NT2/D1 (cell line): ENCODE data around the gene SEC31B.

Experiments
- DNase-seq: peaks from one replicate; pipeline ENCODE4 v3.0.0-alpha.2; 2011; ENCODE audit warnings: low read depth, low spot score
- H3K27me3 ChIP-seq: 2 replicates; pipeline ENCODE4 v1.6.0; 2011; ENCODE audit warnings: mild to moderate bottlenecking; ENCODE audit not compliant: insufficient read length, insufficient read depth
- H3K36me3 ChIP-seq: 2 replicates; pipeline ENCODE4 v1.6.1; 2011; ENCODE audit warnings: mild to moderate bottlenecking, low read length, mixed read lengths; ENCODE audit not compliant: insufficient read depth, insufficient read length
- H3K4me1 ChIP-seq: 2 replicates; pipeline ENCODE4 v1.5.1; 2011; ENCODE audit not compliant: insufficient read depth, insufficient read length
- H3K4me3 ChIP-seq: 2 replicates; pipeline ENCODE4 v1.5.1; 2011; ENCODE audit warnings: low read depth; ENCODE audit not compliant: insufficient read length
- H3K9ac ChIP-seq: 2 replicates; pipeline ENCODE4 v1.6.0; 2011; ENCODE audit warnings: low read depth; ENCODE audit not compliant: insufficient read length
- H3K9me3 ChIP-seq: 2 replicates; pipeline ENCODE4 v1.5.1; 2011; ENCODE audit warnings: mild to moderate bottlenecking, low read length; ENCODE audit not compliant: insufficient read depth
- SUZ12 ChIP-seq: IDR thresholded peaks from 2 replicates; pipeline ENCODE4 v1.6.1; 2011; ENCODE audit not compliant: insufficient read length, insufficient read depth; ENCODE audit errors: extremely low read depth
- YY1 ChIP-seq: IDR thresholded peaks from 2 replicates; pipeline ENCODE4 v1.6.1; 2011; ENCODE audit not compliant: insufficient read length, insufficient read depth
- ZNF274 ChIP-seq: IDR thresholded peaks from 2 replicates; pipeline ENCODE4 v1.6.1; 2011; ENCODE audit warnings: mild to moderate bottlenecking, low read depth, low read length

Gene SEC31B

DNA sequence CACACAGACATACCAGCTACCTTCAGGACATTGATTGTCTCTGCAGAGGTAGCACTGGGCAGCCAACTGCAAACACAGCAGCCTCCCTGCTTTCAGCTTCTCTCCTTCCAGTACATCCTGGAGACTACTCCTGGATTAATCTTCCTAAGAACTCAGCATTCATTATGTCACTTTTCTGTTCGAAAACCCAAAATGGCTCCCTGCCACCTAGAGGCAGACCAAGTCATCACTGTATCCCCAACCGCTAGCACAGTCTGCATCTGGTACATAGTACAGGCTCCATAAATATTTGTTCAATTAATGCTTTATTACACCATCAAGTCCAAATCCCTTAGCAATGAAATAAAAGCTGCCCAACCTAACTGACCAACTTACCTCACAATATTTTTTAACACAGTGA, 5.0 kb upstream of the SEC31B start:
- TF ChIP-seq YY1: no peak
- no peak for TF ChIP-seq SUZ12
- no peak for TF ChIP-seq ZNF274
- Histone ChIP-seq H3K4me1 (no peaks in the 10 kb centered on the region), H3K9me3 (no peaks in the 10 kb centered on the region), H3K4me3 (no peak overlapping the region), H3K27me3 (peaks cover 12% of the 10 kb centered on the region), H3K36me3 (peaks cover 61% of the 10 kb centered on the region), H3K9ac (no peak overlapping the region)
- DNase-seq: no peak

DNA sequence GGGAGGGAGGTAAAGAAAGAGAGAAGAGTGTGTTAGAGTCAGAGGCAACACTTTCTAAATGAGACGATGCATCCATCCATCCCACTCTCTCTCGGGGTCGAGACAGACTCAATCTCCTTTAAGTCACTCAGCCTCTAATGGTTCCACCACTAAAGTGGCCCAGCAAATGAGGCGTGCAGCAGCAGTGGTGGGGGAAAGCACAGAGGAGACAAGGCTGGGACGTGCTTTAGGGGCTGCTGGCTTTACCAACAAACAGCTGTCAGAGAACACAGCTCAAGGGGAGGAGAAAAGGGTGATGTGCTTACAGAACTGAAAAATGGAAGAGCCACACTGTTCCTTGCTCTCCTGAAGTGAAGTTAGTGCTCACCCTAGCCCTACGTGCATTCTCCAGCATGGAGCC, 4.5 kb upstream of the SEC31B start:
- no peaks in the 10 kb centered on the region for H3K4me1 ChIP-seq
- no peak for DNase-seq
- H3K36me3 ChIP-seq: peaks cover 61% of the 10 kb centered on the region
- H3K9me3 ChIP-seq: no peaks in the 10 kb centered on the region
- peaks cover 17% of the 10 kb centered on the region for H3K27me3 ChIP-seq
- H3K4me3 ChIP-seq: no peak overlapping the region
- no peak for TF ChIP-seq SUZ12
- TF ChIP-seq YY1: no peak
- TF ChIP-seq ZNF274: no peak
- no peak overlapping the region for H3K9ac ChIP-seq

DNA sequence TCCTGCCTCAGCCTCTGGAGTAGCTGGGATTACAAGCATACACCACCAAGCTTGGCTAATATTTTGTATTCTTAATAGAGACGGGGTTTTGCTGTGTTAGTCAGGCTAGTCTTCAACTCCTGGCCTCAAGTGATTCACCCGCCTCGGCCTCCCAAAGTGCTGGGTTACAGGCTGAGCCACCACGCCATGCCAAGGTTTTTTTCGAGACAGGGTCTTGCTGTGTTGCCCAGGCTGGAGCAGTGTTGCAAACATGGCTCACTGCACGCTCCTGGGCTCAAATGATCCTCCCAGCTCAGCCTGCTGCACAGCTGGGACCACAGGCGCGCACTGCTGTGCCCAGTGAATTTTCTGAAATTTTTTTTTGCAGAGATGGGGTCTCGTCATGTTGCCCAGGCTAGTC, 3.3 kb upstream of the SEC31B start:
- Histone ChIP-seq H3K4me3 (no peak overlapping the region), H3K36me3 (peaks cover 53% of the 10 kb centered on the region), H3K9me3 (no peaks in the 10 kb centered on the region), H3K9ac (no peak overlapping the region), H3K4me1 (no peaks in the 10 kb centered on the region), H3K27me3 (peaks cover 20% of the 10 kb centered on the region)
- no peak for TF ChIP-seq SUZ12
- no peak for TF ChIP-seq YY1
- no peak for TF ChIP-seq ZNF274
- no peak for DNase-seq

GRCh38 chr10:100522107-100522801, 2.6 kb upstream of the SEC31B start:
- Histone ChIP-seq H3K4me1 (no peaks in the 10 kb centered on the region), H3K9me3 (no peaks in the 10 kb centered on the region), H3K9ac (no peak overlapping the region), H3K4me3 (no peak overlapping the region), H3K27me3 (peaks cover 20% of the 10 kb centered on the region), H3K36me3 (peaks cover 51% of the 10 kb centered on the region)
- TF ChIP-seq ZNF274 (no peak), SUZ12 (no peak), YY1 (no peak)
- no peak for DNase-seq

GRCh38 chr10:100520811-100521210, 1.1 kb upstream of the SEC31B start:
- Histone ChIP-seq H3K4me1 (no peaks in the 10 kb centered on the region), H3K27me3 (peaks cover 20% of the 10 kb centered on the region), H3K9ac (no peak overlapping the region), H3K4me3 (no peak overlapping the region), H3K9me3 (no peaks in the 10 kb centered on the region), H3K36me3 (peaks cover 36% of the 10 kb centered on the region)
- DNase-seq: no peak
- TF ChIP-seq YY1 (no peak), SUZ12 (no peak), ZNF274 (no peak)

DNA sequence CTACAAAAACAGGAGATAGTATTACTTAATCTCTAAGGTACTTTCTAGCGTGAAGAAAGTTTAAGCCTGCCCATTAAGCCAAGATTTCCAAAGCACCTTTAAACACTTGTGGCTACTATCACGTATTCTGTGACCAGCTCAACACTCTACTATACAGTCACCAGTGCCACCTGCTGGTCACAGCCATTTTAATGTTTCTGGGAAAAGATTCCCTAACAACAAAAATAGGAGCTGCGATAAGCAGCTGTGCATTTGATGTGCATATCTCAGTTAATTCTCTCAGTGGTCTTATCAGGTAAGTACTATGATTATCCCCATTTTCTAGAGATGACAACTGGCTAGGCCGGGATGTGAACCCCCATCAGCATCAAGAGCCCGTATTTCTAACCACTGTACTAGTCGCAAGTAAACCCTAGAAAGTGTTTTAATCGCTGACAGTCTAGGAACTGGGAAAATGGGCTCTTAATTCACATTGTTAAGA, 860 bp downstream of the SEC31B start:
- Histone ChIP-seq H3K9me3 (no peaks in the 10 kb centered on the region), H3K36me3 (peaks cover 18% of the 10 kb centered on the region), H3K4me3 (peak overlapping the region; percentile 45), H3K9ac (no peak overlapping the region), H3K27me3 (peaks cover 20% of the 10 kb centered on the region), H3K4me1 (no peaks in the 10 kb centered on the region)
- TF ChIP-seq YY1 (no peak), ZNF274 (no peak), SUZ12 (no peak)
- DNase-seq: no peak

- no peak overlapping the region for H3K4me3 ChIP-seq
- peaks cover 4% of the 10 kb centered on the region for H3K36me3 ChIP-seq
- no peak for DNase-seq
Measured at GRCh38 chr10:100516847-100517246, 2.8 kb downstream of the SEC31B start.

More at GRCh38 chr10:100516847-100517246, 2.8 kb downstream of the SEC31B start:
- Histone ChIP-seq H3K27me3 (peaks cover 20% of the 10 kb centered on the region), H3K9me3 (no peaks in the 10 kb centered on the region), H3K4me1 (no peaks in the 10 kb centered on the region), H3K9ac (no peak overlapping the region)
- TF ChIP-seq YY1 (no peak), SUZ12 (no peak), ZNF274 (no peak)
